ENCODE measurements around the gene KLK5.

Gene KLK5

DNA sequence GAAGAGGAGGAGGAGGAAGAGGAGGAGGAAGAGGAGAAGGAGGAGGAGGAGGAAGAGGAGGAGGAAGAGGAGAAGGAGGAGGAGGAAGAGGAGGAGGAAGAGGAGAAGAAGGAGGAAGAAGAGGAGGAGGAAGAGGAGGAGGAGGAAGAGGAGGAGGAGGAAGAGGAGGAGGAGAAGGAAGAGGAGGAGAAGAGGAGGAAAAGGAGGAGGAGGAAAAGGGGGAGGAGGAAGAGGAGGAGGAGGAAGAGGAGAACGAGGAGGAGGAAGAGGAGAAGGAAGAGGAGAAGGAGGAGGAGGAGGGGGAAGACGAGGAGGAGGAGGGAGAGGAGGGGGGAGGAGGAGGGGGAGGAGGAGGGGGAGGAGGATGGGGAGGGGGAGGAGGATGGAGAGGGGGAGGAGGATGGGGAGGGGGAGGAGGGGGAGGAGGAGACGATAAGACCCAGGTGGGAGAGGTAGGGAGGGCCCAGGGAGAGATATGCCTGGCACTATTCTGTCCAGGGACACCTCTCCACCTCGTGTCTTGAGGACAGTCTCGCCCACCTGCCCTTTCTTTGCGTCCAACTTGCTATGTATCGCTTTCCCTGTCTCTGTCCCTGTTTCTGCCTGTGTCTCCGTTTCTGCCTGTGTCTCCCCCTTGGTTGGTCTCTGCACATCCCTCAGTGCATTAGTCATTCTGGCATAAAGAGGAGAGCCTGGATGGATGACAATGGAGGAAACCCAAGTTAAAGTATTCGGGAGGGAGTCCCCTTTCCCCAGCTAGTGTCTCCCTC lies 7.1 kb upstream of the KLK5 start:
- DNase-seq (ENCODE audit: extremely low read depth, insufficient read length) = no peak
- Histone ChIP-seq H3K36me3 (ENCODE audit: control insufficient read depth, insufficient read depth, low read length) (no peaks in the 10 kb centered on the region), H3K4me3 (replicated peaks; ENCODE audit: low read depth, low read length) (no peak overlapping the region), H3K27me3 (replicated peaks; ENCODE audit: control insufficient read depth, insufficient read depth, low read length) (no peaks in the 10 kb centered on the region)
- TF ChIP-seq, protein P1, sequence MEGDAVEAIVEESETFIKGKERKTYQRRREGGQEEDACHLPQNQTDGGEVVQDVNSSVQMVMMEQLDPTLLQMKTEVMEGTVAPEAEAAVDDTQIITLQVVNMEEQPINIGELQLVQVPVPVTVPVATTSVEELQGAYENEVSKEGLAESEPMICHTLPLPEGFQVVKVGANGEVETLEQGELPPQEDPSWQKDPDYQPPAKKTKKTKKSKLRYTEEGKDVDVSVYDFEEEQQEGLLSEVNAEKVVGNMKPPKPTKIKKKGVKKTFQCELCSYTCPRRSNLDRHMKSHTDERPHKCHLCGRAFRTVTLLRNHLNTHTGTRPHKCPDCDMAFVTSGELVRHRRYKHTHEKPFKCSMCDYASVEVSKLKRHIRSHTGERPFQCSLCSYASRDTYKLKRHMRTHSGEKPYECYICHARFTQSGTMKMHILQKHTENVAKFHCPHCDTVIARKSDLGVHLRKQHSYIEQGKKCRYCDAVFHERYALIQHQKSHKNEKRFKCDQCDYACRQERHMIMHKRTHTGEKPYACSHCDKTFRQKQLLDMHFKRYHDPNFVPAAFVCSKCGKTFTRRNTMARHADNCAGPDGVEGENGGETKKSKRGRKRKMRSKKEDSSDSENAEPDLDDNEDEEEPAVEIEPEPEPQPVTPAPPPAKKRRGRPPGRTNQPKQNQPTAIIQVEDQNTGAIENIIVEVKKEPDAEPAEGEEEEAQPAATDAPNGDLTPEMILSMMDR (IDR thresholded peaks at IDR 0.05; ENCODE audit: insufficient read depth, low read length, poor library complexity, severe bottlenecking) = no peak

DNA sequence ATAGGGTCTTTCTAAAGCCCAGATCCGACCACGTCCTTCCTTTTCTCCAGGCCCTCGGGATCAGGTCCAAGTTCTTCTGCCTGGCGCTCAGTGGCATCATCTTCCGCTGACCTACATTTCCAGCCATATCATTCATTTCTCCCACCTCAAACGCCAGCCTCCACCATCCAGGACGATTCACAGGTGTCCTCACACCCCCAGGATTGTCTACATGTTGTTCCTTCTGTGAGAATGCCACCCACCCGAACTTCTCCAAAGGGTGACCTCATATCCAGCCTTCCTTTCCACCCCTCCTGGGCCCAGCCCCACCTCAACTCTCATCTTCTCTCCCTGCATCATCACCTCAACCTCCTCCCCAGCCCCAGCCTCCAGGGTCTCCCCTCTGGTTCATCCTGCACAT lies 4.7 kb upstream of the KLK5 start:
- Histone ChIP-seq H3K4me3 (replicated peaks; ENCODE audit: low read depth, low read length) (no peak overlapping the region), H3K36me3 (ENCODE audit: control insufficient read depth, insufficient read depth, low read length) (no peaks in the 10 kb centered on the region), H3K27me3 (replicated peaks; ENCODE audit: control insufficient read depth, insufficient read depth, low read length) (no peaks in the 10 kb centered on the region; the same call in 1 of the 2 replicates)
- DNase-seq (ENCODE audit: extremely low read depth, insufficient read length) = no peak
- TF ChIP-seq, protein P1 (IDR thresholded peaks at IDR 0.05; ENCODE audit: insufficient read depth, low read length, poor library complexity, severe bottlenecking) = no peak

- DNase-seq (ENCODE audit: extremely low read depth, insufficient read length) = no peak
- TF ChIP-seq, protein P1 (IDR thresholded peaks at IDR 0.05; ENCODE audit: insufficient read depth, low read length, poor library complexity, severe bottlenecking) = no peak
Measured at GRCh38 chr19:50949861-50950260, 3.0 kb downstream of the KLK5 start.

DNA sequence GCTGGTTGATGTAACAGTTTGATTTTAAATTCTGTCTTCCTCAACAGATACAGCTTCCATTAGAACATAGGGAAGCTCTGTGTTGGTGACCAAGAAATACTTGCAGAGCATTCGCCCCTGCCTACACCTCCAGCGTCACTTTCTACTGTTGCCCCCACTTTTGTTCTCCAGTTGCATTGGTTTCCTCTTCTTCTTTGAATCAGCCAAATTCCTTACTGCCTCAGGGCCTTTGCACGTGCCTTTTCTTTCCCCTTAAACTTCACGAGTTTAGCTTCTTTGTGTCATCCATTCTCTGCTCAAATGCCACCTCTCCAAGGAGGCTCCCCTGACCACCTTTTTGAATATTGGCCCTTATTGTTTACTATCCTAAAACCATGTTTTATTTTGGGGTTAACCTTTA lies 5.7 kb downstream of the KLK5 start:
- no peaks in the 10 kb centered on the region for H3K27me3 ChIP-seq (replicated peaks; ENCODE audit: control insufficient read depth, insufficient read depth, low read length)
- no peak overlapping the region for H3K4me3 ChIP-seq (replicated peaks; ENCODE audit: low read depth, low read length)
- DNase-seq (ENCODE audit: extremely low read depth, insufficient read length) = no peak
- TF ChIP-seq, protein P1 (IDR thresholded peaks at IDR 0.05; ENCODE audit: insufficient read depth, low read length, poor library complexity, severe bottlenecking) = no peak
- H3K36me3 ChIP-seq (ENCODE audit: control insufficient read depth, insufficient read depth, low read length) = no peaks in the 10 kb centered on the region

More at GRCh38 chr19:50949861-50950260, 3.0 kb downstream of the KLK5 start:
- Histone ChIP-seq H3K36me3 (ENCODE audit: control insufficient read depth, insufficient read depth, low read length) (no peaks in the 10 kb centered on the region), H3K4me3 (replicated peaks; ENCODE audit: low read depth, low read length) (no peak overlapping the region), H3K27me3 (replicated peaks; ENCODE audit: control insufficient read depth, insufficient read depth, low read length) (no peaks in the 10 kb centered on the region; the same call in 1 of the 2 replicates)

GRCh38 chr19:50944795-50945194 lies 8.0 kb downstream of the KLK5 start:
- Histone ChIP-seq H3K4me3 (replicated peaks; ENCODE audit: low read depth, low read length) (no peak overlapping the region), H3K36me3 (ENCODE audit: control insufficient read depth, insufficient read depth, low read length) (no peaks in the 10 kb centered on the region), H3K27me3 (replicated peaks; ENCODE audit: control insufficient read depth, insufficient read depth, low read length) (no peaks in the 10 kb centered on the region)
- DNase-seq (ENCODE audit: extremely low read depth, insufficient read length) = no peak
- TF ChIP-seq, protein P1 (IDR thresholded peaks at IDR 0.05; ENCODE audit: insufficient read depth, low read length, poor library complexity, severe bottlenecking) = no peak

Measured in GM06990 (cell line).